Fibroblast of lung (primary cell): ENCODE results near the gene THOC6.

Experiments used
- EZH2 ChIP-seq: IDR thresholded peaks from 2 replicates; pipeline ENCODE4 v1.5.1; 2012; ENCODE audit warnings: low read length, control low read depth, mild to moderate bottlenecking; ENCODE audit errors: missing control alignments
- TF ChIP-seq, protein P1 (sequence below), 2 donors: IDR thresholded peaks in 1 of 2; conservative IDR thresholded peaks in 1 of 2; 1 replicate in 1 of 2; 2 replicates in 1 of 2; pipeline ENCODE4 v1.5.1; 2011 to 2012; ENCODE audit warnings: low read length in 2 of 2, control low read depth in 1 of 2, inconsistent platforms in 1 of 2, low read depth in 1 of 2, mild to moderate bottlenecking in 1 of 2

DNA sequence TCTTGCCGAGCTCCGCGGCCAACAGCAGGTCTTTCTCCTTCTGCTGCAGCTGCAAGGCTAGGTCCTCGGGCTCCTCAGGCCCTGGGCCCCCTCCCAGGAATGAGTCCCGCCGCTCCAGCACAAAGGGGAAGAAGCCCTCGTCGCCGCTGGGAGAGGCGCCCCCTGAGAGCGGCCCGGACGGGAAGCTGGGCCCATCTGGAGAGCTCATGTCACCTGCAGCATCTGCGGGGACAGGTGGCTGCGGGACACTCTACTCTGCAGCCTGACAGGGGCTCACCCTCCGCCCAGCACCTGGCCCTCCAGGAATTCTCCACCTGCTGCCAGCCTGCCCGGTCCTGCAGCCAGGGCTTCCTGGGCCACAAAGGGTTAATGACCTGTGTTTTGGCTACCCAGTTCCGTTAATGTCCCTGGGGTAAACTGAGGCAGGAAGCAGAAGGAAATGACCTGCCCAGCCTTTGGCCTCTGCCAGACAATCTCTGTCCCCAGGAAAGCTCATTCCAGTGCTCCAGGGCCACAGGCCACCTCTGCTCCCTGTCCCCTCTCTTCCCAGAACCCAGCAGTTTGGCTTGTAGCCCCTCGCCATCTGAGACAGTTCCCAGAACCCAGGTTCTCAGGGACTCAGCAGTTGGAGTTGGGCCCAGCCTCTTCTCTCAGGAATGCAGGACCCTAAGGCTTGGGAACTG, 11.6 kb downstream of the THOC6 start:
- TF ChIP-seq, protein P1, sequence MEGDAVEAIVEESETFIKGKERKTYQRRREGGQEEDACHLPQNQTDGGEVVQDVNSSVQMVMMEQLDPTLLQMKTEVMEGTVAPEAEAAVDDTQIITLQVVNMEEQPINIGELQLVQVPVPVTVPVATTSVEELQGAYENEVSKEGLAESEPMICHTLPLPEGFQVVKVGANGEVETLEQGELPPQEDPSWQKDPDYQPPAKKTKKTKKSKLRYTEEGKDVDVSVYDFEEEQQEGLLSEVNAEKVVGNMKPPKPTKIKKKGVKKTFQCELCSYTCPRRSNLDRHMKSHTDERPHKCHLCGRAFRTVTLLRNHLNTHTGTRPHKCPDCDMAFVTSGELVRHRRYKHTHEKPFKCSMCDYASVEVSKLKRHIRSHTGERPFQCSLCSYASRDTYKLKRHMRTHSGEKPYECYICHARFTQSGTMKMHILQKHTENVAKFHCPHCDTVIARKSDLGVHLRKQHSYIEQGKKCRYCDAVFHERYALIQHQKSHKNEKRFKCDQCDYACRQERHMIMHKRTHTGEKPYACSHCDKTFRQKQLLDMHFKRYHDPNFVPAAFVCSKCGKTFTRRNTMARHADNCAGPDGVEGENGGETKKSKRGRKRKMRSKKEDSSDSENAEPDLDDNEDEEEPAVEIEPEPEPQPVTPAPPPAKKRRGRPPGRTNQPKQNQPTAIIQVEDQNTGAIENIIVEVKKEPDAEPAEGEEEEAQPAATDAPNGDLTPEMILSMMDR (conservative IDR thresholded peaks at IDR 0.05 in 1 of 2, IDR thresholded peaks at IDR 0.05 in 1 of 2; ENCODE audit: low read depth in 1 of 2, low read length in 2 of 2): no peak
- TF ChIP-seq EZH2: no peak
